ENCODE measurements around the gene ANOS1. TPM values are rescaled to one million over a fixed set of nuclear protein-coding genes. Genes with fewer than 3 reads are reported as not detected.

Gene ANOS1
- total RNA-seq, 1 experiment from 2014 or later: not detected

DNA sequence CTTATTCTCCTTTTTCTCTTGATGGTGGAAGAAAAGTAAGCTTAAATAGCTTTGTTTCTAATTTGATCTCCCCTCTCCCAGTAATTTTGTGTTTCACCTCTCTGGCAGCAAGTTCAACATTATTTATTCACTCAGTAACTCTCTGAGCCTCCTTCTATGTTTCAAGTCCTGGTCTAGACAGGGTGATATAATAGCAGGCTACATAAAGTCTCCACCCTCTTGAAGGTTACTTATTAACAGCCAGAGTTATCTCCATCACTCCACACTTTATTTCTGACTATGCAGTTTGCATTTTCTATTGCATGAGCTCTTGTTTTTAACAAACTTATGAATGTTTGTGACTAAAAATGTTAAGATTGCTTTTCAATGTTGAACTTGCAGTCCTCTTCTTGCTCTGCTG, 17.8 kb upstream of the ANOS1 start:
- no peak for DNase-seq
- no peak overlapping the region for H3K27ac ChIP-seq (ENCODE audit: low read length)
- no peaks in the 10 kb centered on the region for H3K9me3 ChIP-seq (ENCODE audit: low read length)
- no peak overlapping the region for H2AFZ ChIP-seq (ENCODE audit: low read length)
- H3K9me2 ChIP-seq (replicated peaks; ENCODE audit: insufficient read depth, low read length): no peaks in the 10 kb centered on the region
- no peak overlapping the region for H3K9ac ChIP-seq (ENCODE audit: low read length)
- H3K36me3 ChIP-seq (ENCODE audit: insufficient read depth, low read length): no peaks in the 10 kb centered on the region
- H3K27me3 ChIP-seq (ENCODE audit: low read length): no peaks in the 10 kb centered on the region
- H3K79me2 ChIP-seq (ENCODE audit: low read length): no peaks in the 10 kb centered on the region
- no peaks in the 10 kb centered on the region for H3K4me1 ChIP-seq (ENCODE audit: low read length)
- H3K4me2 ChIP-seq (ENCODE audit: low read depth, low read length, poor library complexity, severe bottlenecking): no peak overlapping the region
- H3K4me3 ChIP-seq (ENCODE audit: low read length): no peak overlapping the region
- H4K20me1 ChIP-seq (ENCODE audit: insufficient read depth, low read depth, low read length): no peaks in the 10 kb centered on the region

DNA sequence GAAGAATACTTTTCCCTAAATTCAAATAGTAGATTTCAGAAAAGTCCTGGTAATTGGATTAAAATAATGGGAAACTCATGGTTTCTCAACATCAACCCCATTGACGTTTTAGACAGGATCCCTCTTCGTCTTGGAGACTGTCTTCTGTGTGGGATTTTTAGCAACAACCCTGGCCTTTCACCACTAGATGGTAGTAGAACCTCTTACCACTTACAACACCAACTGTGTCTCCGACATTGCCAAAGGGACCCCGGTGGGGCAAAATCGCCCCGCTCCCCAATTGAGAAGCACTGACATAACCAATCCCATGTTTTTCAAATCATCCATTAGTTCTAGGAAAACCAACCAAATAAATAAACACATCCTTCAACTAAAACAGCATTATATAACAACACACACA, 16.9 kb upstream of the ANOS1 start:
- Histone ChIP-seq H3K4me2 (ENCODE audit: low read depth, low read length, poor library complexity, severe bottlenecking) (no peak overlapping the region), H3K9me3 (ENCODE audit: low read length) (no peaks in the 10 kb centered on the region), H3K27me3 (ENCODE audit: low read length) (no peaks in the 10 kb centered on the region), H2AFZ (ENCODE audit: low read length) (no peak overlapping the region), H3K4me1 (ENCODE audit: low read length) (no peaks in the 10 kb centered on the region), H3K79me2 (ENCODE audit: low read length) (no peaks in the 10 kb centered on the region), H4K20me1 (ENCODE audit: insufficient read depth, low read depth, low read length) (no peaks in the 10 kb centered on the region), H3K9ac (ENCODE audit: low read length) (no peak overlapping the region), H3K36me3 (ENCODE audit: insufficient read depth, low read length) (no peaks in the 10 kb centered on the region), H3K9me2 (replicated peaks; ENCODE audit: insufficient read depth, low read length) (no peaks in the 10 kb centered on the region), H3K4me3 (ENCODE audit: low read length) (no peak overlapping the region), H3K27ac (ENCODE audit: low read length) (no peak overlapping the region)
- DNase-seq: peak; percentile 67

DNA sequence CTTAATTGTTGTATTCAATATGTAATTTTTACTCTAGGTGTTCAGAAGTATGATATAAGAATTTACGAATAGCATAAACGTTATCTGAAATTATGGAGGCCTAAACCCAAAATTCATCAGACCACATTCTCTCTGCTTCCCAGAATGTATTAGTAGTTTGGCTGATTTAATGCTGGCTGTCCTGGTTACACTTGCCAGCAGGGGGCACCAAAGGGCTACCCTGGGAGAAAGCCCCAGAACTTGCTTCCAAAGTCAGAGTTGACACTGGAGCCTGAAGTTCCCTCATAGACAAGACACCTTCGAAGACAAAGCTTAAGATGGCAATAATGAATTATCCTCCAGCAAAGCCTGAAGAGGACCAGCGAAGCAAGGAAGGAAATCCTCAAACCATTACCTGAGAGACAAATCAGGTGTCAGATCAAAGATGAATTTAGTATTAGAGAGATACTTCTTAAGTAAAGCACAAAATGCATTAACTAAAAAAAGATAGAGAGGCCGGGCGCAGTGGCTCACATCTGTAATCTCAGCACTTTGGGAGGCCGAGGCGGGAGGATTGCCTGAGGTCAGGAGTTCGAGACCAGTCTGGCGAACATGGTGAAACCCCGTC, 11.3 kb upstream of the ANOS1 start:
- H3K4me2 ChIP-seq (ENCODE audit: low read depth, low read length, poor library complexity, severe bottlenecking): no peak overlapping the region
- H3K9me2 ChIP-seq (replicated peaks; ENCODE audit: insufficient read depth, low read length): no peaks in the 10 kb centered on the region
- H2AFZ ChIP-seq (ENCODE audit: low read length): no peak overlapping the region
- no peak overlapping the region for H3K27ac ChIP-seq (ENCODE audit: low read length)
- no peaks in the 10 kb centered on the region for H3K9me3 ChIP-seq (ENCODE audit: low read length)
- no peaks in the 10 kb centered on the region for H3K36me3 ChIP-seq (ENCODE audit: insufficient read depth, low read length)
- no peaks in the 10 kb centered on the region for H3K79me2 ChIP-seq (ENCODE audit: low read length)
- H3K9ac ChIP-seq (ENCODE audit: low read length): no peak overlapping the region
- no peak overlapping the region for H3K4me3 ChIP-seq (ENCODE audit: low read length)
- H4K20me1 ChIP-seq (ENCODE audit: insufficient read depth, low read depth, low read length): no peaks in the 10 kb centered on the region
- H3K27me3 ChIP-seq (ENCODE audit: low read length): no peaks in the 10 kb centered on the region
- peaks cover 6% of the 10 kb centered on the region for H3K4me1 ChIP-seq (ENCODE audit: low read length)
- DNase-seq: peak; percentile 84

DNA sequence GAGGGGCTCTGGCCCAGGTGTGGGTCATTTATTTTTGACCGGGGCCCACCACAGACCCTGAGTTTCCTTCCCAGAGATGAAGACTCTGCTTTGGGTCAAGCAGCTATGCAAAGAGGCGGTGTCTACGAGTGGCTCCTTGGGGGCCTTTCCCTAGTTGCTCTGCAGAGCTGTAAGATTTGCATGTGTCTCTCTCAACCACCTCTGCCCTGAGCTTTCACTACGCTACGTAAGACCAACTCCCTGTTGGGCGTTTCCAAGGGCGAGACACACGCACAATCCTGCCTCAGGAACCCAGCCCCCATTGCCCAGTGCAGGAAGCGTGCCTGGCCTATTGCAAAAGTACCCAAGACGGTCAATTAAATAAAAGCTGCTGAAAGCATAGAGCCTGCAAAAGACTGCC, 10.0 kb upstream of the ANOS1 start:
- H3K27me3 ChIP-seq (ENCODE audit: low read length): no peaks in the 10 kb centered on the region
- no peaks in the 10 kb centered on the region for H3K36me3 ChIP-seq (ENCODE audit: insufficient read depth, low read length)
- H3K9ac ChIP-seq (ENCODE audit: low read length): no peak overlapping the region
- H3K27ac ChIP-seq (ENCODE audit: low read length): no peak overlapping the region
- DNase-seq: peak; percentile 51
- no peak overlapping the region for H3K4me3 ChIP-seq (ENCODE audit: low read length)
- no peaks in the 10 kb centered on the region for H3K9me2 ChIP-seq (replicated peaks; ENCODE audit: insufficient read depth, low read length)
- no peaks in the 10 kb centered on the region for H3K79me2 ChIP-seq (ENCODE audit: low read length)
- H3K9me3 ChIP-seq (ENCODE audit: low read length): no peaks in the 10 kb centered on the region
- H2AFZ ChIP-seq (ENCODE audit: low read length): no peak overlapping the region
- H4K20me1 ChIP-seq (ENCODE audit: insufficient read depth, low read depth, low read length): no peaks in the 10 kb centered on the region
- peak overlapping the region; percentile 24 for H3K4me2 ChIP-seq (ENCODE audit: low read depth, low read length, poor library complexity, severe bottlenecking)
- H3K4me1 ChIP-seq (ENCODE audit: low read length): peaks cover 6% of the 10 kb centered on the region

DNA sequence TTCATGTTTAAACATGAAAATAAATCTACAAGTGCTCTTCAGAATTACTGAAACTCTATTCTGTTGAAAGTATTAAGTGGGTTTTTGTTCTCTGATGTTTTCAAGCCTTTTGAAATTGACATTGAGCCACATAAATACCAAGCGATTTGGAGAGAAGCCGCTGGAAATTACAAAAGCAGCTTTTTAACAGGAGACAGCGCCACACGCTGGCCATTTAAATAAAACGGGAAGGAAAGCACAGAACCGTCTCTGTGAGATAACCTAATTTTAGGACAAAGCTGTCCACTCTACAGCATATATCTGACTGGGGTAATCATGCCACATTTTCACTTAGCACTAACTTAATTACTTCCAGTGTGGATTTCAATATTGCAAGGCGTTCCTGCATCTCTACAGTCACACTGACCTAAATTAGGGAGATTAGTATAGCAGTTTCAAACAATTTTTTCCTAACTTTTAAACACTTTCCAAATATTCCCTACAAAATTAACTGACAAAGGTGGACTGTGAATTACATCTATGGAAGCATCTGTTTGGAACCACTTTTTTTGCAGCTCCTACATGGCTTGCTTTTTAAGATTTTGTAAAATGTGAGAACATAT, 6.8 kb upstream of the ANOS1 start:
- H3K27me3 ChIP-seq (ENCODE audit: low read length): no peaks in the 10 kb centered on the region
- peaks cover 6% of the 10 kb centered on the region for H3K4me1 ChIP-seq (ENCODE audit: low read length)
- H4K20me1 ChIP-seq (ENCODE audit: insufficient read depth, low read depth, low read length): no peaks in the 10 kb centered on the region
- H3K27ac ChIP-seq (ENCODE audit: low read length): no peak overlapping the region
- no peak overlapping the region for H3K9ac ChIP-seq (ENCODE audit: low read length)
- no peaks in the 10 kb centered on the region for H3K36me3 ChIP-seq (ENCODE audit: insufficient read depth, low read length)
- H2AFZ ChIP-seq (ENCODE audit: low read length): no peak overlapping the region
- DNase-seq: peak; percentile 84
- no peak overlapping the region for H3K4me3 ChIP-seq (ENCODE audit: low read length)
- no peaks in the 10 kb centered on the region for H3K9me3 ChIP-seq (ENCODE audit: low read length)
- H3K9me2 ChIP-seq (replicated peaks; ENCODE audit: insufficient read depth, low read length): no peaks in the 10 kb centered on the region
- no peak overlapping the region for H3K4me2 ChIP-seq (ENCODE audit: low read depth, low read length, poor library complexity, severe bottlenecking)
- no peaks in the 10 kb centered on the region for H3K79me2 ChIP-seq (ENCODE audit: low read length)

DNA sequence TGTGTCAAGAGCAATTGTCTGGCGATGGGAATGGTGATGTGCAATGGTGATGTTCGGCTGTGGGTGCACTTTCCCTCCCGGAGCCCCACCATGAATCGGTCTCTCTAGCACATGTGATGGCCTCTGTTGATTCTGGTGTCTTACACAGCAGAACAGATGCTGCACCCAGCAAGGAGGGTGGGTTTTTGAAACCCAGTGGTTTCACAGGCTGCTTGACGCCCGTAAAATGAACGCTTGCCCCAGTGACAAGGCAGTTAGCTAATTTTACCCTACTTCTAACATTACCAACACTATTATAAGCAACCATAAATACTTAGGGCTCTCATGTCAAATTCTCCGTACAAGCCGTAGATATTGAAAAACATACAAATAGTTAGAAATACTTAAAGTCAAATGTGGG, 5.9 kb upstream of the ANOS1 start:
- DNase-seq: no peak
- H3K4me2 ChIP-seq (ENCODE audit: low read depth, low read length, poor library complexity, severe bottlenecking): no peak overlapping the region
- no peaks in the 10 kb centered on the region for H3K9me2 ChIP-seq (replicated peaks; ENCODE audit: insufficient read depth, low read length)
- no peaks in the 10 kb centered on the region for H4K20me1 ChIP-seq (ENCODE audit: insufficient read depth, low read depth, low read length)
- H3K4me3 ChIP-seq (ENCODE audit: low read length): no peak overlapping the region
- H3K36me3 ChIP-seq (ENCODE audit: insufficient read depth, low read length): no peaks in the 10 kb centered on the region
- no peak overlapping the region for H3K9ac ChIP-seq (ENCODE audit: low read length)
- H3K4me1 ChIP-seq (ENCODE audit: low read length): peaks cover 6% of the 10 kb centered on the region
- no peak overlapping the region for H3K27ac ChIP-seq (ENCODE audit: low read length)
- H3K27me3 ChIP-seq (ENCODE audit: low read length): no peaks in the 10 kb centered on the region
- no peaks in the 10 kb centered on the region for H3K79me2 ChIP-seq (ENCODE audit: low read length)
- no peaks in the 10 kb centered on the region for H3K9me3 ChIP-seq (ENCODE audit: low read length)
- H2AFZ ChIP-seq (ENCODE audit: low read length): no peak overlapping the region

DNA sequence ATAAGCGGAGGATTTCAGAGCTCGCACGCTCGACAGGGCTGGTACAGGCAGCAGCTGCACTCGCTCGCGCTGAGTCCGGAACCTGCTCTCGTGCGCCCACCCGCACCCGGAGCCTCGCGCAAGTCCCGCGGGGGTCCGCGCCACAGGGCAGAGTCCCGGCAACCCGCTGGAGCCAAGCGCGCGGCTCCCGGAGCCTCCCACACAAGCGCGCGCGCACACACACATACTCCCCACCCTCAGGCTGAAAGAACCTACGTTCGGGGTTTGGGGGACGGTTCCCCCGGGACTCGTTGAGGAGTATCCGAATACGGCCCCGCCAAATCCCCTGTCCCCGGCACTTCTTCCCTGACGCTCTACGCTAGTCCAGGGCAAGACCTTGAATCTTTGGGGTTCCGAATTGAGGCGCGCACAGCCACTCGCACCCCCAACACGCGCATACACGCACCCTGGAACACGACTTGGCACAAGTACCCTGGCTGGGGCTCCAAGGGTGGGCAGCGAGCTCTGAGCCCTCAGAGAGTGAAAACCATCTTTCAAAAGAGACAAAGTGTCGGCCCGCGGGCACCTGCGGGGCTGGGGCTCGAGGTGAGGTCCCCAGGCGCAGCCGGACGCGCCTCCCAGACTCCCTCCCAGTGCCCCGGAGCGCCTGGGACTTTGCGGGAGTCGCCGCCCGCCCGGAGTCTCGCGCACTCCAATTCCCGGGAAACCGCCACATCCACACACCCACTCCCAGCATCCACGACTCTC, 952 bp downstream of the ANOS1 start:
- no peak overlapping the region for H3K27ac ChIP-seq (ENCODE audit: low read length)
- H3K4me1 ChIP-seq (ENCODE audit: low read length): no peaks in the 10 kb centered on the region
- no peak for DNase-seq
- H3K9me2 ChIP-seq (replicated peaks; ENCODE audit: insufficient read depth, low read length): no peaks in the 10 kb centered on the region
- no peaks in the 10 kb centered on the region for H4K20me1 ChIP-seq (ENCODE audit: insufficient read depth, low read depth, low read length)
- no peak overlapping the region for H3K4me3 ChIP-seq (ENCODE audit: low read length)
- no peaks in the 10 kb centered on the region for H3K36me3 ChIP-seq (ENCODE audit: insufficient read depth, low read length)
- H2AFZ ChIP-seq (ENCODE audit: low read length): no peak overlapping the region
- H3K4me2 ChIP-seq (ENCODE audit: low read depth, low read length, poor library complexity, severe bottlenecking): no peak overlapping the region
- no peaks in the 10 kb centered on the region for H3K79me2 ChIP-seq (ENCODE audit: low read length)
- no peak overlapping the region for H3K9ac ChIP-seq (ENCODE audit: low read length)
- H3K9me3 ChIP-seq (ENCODE audit: low read length): no peaks in the 10 kb centered on the region
- H3K27me3 ChIP-seq (ENCODE audit: low read length): no peaks in the 10 kb centered on the region

DNA sequence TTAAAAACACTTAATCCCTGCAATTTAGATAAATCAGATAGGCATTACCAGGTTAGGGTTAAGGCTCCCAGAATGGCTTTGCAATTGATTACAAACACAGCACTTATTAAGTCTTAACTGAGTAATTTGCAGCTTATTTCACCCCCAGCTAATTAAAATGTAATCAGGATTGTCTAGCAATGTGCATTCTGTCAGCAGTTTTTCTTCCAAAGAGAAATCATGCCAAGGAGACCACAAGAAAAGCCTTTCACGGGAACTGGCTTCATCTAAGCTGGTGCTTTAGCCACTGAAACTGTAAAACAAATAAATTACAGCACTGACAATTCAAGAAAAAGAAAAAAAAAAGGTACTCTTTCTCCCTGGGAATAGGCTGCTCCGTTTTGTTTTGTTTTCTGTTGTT, 2.1 kb downstream of the ANOS1 start:
- Histone ChIP-seq H3K27ac (ENCODE audit: low read length) (no peak overlapping the region), H3K79me2 (ENCODE audit: low read length) (no peaks in the 10 kb centered on the region), H4K20me1 (ENCODE audit: insufficient read depth, low read depth, low read length) (no peaks in the 10 kb centered on the region), H3K36me3 (ENCODE audit: insufficient read depth, low read length) (no peaks in the 10 kb centered on the region), H3K4me2 (ENCODE audit: low read depth, low read length, poor library complexity, severe bottlenecking) (no peak overlapping the region), H3K4me1 (ENCODE audit: low read length) (no peaks in the 10 kb centered on the region), H3K9me3 (ENCODE audit: low read length) (no peaks in the 10 kb centered on the region), H3K27me3 (ENCODE audit: low read length) (no peaks in the 10 kb centered on the region), H2AFZ (ENCODE audit: low read length) (no peak overlapping the region), H3K9me2 (replicated peaks; ENCODE audit: insufficient read depth, low read length) (no peaks in the 10 kb centered on the region), H3K4me3 (ENCODE audit: low read length) (no peak overlapping the region), H3K9ac (ENCODE audit: low read length) (no peak overlapping the region)
- no peak for DNase-seq
